Effector CD8-positive, alpha-beta T cell (primary cell): ENCODE measurements around the gene FNDC3B.

Experiments
- DNase-seq: peaks from one replicate; lab custom pipeline; 2025; lab: John Stamatoyannopoulos, UW

FNDC3B gene

DNA sequence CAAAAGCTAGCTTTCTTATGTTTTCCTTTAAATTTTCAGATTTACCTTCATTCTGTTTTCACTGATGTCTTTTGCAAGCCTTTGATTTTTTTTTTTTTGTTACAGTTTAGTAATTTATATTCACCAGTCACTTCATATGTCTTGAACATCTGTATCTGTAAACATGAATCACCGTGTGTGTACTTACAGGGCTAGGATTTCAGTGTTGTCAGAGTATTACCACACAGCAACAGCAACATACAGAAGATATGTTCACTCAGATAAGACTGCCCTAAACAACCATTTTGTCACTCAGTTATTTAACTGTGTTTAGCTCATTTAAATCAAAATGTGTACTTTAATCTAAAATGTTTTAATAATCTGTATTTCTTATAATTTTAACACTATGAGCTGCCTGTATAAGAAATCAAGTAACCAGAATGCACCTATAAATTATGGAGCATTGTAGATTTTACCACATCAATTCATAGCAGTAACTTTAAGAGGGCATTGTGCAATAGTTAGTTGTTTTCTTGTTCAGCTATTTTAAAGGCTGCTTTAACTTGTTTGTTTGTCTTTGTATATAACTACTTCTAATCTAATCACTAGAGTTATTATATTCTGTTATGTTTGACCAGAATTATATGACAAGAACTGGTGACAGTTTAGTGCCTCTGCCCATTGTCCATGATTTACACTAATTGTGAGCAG is 358.5 kb downstream of the FNDC3B start:
- no peak for DNase-seq

DNA sequence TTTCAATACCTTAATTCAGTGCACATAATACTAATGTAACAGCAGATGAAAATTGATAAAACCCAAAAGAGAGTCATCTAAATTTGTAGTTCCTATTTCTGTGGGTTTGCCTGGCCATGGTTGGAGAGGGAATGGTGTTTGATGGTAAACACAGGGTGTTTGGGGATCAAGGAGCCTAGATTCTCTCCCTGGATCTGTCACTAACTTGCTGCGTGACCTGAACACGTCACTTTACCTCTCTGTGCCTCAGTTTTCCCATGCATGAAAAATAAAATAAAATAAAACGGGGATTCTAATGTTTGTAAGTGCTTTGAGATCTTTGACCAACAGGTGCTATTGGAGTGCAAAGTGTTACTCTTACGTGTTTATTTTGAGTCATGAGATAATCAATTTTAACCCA is 359.1 kb downstream of the FNDC3B start:
- no peak for DNase-seq

DNA sequence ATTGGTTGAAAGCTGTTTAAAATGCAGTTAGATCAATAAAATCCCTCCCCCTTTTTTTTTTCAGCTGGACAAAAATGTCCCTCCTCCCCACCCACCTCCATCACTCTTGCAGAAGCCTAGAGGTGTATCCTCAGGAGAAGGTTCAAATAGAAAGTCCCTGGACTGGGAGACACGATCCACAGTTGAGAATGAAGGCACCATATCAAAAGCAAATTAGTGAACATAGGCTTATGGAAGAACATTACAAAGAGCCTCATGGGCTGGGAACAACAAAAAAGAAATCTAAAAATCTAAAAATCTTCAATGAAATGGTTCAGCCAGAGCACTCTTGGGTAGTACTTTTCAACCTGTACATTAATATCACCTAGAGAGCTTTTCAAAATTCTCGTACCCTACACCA is 362.7 kb downstream of the FNDC3B start:
- no peak for DNase-seq

DNA sequence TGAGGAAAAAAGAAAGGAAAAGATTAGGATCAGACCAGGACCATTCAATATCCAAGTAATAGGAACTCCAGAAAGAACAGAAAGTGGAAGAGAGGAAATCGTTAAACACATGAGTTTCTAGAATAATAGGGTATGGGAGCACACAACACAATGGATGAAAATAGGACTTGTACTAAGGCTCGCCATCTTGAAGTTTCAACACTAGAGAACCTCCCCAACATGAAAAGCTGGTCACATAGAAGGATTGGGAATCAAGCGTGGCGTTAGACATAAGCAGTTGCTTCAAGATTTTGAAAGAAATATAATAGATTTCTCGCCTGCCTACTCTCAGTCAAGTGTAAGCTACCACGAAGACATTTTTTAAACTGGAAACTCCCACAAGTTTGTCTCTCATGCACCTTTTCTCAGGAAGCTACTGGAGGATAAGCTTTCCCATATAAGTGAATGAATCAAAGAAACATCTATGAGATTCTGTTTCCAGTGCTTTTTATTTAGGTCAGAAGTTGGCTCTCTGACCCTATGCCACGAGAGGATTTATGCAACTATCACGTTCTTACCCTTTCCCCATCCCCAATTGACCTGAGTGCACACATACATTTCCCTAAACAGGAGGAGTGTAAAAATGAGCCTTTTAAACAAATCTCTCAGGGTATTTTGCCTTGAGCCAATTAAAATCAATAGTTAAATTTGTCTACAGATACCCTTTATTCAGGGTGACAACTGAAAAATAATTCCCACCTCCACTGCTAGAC is 363.7 kb downstream of the FNDC3B start:
- DNase-seq: no peak

DNA sequence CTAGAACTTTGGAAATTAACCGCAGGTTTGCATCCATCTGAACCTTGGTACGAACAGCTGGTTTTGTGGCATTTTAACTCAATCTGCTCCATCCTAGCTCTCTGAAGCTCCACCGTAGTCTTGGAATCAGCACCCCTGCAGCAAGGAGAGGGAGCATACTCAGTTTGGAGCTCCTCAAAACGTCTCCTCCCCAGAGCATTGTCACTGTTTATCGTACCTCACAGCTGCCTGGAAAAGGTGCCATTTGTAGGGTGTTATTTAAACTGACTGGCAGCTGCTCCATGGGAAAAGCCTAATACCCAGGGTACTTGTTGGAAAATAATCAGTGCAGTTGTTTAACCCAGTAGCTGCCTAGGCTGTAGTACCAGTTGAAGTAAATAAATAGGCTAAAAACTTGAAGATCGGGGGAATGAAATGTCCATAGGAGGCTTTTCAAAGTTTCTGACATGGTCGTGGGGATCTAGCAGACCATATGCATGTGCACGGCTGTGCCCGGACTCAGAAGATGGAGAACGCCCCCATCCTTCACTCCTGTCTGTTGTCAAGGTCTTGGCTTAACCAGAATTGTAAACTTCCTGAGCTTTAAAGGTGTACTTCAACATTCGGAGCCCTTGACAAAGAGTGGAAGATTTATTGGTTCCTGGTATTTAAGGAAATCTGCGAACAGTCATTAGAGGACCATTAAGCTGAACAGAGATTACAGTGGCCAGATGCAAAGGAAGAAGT is 365.0 kb downstream of the FNDC3B start:
- no peak for DNase-seq

DNA sequence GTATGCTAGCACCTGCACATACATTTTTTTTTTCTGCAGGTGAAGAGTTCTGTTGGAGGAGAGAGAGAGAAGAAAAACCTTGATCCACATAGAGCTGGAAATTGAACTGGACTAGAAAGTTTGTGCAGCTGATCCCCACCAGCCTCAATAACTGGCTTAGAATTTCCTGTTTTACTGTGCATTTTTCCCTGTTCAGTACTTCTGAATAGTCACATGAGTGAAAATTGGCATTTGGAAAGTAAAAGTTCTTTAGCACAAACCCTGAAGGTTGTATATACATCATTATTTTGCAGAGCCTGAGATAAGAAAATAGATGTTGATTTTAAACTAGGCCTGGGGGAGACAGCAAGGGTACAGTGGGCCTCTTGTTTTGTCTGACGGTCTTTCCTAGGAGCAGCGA is 366.5 kb downstream of the FNDC3B start:
- no peak for DNase-seq

DNA sequence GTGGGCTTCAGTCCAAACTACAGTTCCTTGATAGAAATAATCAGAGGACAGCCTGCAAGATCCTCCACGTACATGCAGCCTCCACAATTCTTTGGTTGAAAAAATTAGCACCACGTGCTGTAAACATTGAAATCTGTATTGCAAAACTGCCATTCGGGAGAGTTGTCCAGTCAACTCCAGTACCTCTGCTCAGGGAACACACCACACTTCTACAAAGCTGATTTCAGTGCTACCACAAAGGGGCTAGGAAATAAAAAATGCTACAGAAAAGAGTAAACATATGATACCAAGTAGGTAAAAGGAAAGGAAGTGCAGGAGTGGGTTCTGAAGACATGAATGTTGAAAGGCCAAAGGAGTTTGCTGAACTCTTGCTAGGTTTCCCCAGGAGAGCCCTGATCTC is 368.5 kb downstream of the FNDC3B start:
- DNase-seq: no peak

DNA sequence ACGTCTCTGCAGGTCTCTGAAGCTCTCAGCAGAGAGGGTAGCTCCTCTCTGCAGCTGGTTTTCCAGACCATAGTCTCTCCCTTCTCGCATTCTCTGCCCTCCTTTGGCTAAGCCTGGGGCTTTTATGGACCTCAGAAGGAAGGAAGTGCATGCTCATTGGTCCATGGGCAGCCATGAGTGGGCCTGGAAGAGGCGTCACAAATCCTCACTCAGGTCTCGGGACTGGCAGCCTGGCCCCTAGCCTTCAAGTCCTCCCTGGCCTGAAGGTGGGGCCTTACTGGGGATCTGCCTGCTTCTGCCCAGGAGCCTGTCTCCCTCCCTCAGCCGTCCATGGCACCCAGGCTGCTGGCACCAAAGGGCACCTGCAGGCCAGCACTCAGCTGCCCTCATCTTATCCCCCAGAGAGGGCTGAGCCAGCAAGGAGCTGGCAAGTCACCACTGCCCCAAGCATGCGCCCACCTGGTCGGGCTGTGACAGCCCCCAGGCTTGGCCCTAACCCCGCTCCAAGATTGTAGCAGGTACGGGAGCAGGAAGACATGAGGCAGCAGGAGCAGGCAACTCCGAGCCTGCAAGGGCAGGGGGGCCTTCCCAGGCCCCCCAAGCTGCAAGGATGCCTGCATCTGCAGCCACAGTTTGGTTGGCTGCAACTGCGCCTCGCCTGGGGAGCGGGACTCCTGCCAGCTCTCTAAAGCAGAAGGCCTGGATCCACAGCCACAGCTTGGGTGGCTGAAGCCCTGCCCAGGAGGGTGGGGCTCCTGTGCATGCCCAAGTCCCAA is 371.5 kb downstream of the FNDC3B start:
- DNase-seq: no peak

DNA sequence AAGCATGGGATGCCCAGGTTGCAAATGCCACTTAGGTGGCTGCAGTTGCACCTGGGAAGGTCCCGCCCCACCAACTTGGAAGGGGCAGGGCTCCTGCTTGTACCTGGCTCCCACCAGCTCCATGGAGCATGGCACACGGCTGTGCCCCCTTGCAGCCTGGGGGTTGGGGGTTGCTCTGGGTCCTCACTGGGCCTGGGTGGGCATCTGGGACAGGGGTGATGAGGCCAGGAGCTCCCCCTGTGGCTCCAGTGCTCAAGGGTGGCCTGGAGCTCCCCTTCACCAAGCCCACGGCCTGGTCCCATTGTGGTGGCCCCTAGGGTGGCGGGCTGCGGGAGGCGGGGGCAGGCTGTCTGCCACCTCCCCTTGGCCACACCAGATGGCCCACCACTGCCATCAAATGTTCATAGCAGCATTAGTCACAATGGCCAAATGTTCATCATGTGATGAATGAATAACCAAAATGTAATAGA is 372.1 kb downstream of the FNDC3B start:
- no peak for DNase-seq

DNA sequence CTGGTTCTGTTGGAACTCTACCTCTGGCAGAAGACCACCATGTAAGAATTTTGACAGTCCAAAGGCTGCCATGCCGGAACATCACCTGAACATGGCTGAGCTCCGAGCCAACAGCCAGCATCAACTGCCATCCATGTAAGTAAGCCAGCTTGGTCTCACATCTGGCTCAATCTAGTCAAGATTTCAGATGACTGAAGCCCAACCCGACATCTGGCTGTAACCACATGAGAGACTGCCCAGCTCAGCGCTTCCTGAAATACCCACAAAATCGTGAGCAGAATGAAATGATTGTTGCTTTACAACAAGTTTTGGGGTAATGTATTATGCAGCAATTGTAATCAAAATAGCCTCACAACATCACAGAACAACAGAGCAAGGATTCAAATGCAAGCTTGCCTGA is 375.9 kb downstream of the FNDC3B start:
- DNase-seq: no peak

DNA sequence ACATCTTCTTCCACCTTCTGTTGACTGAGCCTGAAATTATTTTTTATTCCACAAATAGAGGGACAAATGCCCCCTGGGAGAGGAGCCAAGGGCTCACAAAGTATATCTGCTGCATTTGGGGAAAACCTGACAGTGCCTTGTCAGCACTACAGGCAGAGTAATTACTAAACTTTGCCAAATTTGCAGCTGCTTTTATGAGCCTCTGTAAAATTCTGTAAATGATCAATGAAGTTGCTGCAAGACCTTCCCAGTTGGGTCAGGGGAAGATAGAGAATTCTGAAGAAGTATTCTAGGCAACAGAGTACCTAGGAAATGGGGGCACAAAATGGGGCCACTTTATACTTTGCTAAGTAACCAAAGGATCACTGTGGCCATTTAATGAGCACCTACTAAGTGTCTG is 398.3 kb downstream of the FNDC3B start:
- no peak for DNase-seq

DNA sequence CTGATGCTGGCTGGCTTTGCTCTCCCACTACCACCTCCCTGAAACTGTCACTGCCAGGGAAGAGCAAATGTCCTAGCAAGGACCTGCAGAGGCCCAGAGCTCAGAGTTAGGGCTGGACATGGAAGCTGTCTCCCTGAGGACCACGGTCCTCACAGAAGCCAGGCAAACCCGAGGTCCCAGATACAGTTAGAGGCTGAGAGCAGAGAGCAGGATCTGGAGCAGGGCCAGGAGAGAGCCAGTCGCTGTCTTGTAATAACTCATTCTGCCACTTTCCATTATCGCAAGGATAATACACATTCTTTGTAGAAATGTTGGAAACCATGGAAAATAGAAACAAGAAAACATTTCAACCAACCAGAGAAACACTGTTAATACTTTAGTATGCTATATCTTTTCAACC is 398.8 kb downstream of the FNDC3B start:
- no peak for DNase-seq

DNA sequence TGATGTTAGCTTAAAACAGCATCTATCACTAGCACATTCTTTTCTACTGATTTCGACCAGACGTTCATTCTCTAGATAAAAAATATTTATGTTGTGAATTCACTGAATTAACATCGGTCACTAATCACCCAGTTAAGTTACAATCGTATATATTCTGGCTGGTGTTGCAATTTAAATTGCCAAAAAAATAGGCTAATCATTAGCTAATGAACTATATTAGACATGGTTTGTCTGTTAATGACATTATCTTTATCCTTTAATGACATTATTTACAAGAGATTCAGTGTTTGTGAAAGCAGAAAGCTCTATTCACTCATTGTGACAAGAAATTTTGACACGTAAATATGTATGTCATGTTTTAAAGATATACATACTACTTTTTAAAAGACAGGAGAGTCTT is 402.2 kb downstream of the FNDC3B start:
- no peak for DNase-seq

DNA sequence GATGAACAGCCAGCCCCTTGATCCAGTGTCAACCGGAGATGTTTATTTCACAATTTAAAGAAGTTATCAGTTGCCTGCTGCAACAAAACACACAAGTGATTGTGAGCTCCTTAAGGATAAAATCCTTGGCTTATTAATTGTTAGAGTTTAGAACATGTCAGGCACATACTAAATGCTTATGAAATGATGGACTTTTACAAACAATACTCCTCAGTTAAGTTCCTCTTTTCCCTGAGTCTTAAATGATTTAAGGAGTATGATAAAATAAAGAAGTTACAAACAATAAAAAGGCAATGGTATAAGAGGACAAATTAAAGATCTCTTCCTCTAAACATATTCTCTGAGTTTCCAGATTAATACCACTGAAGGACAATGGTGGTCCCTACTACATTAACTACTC is 403.2 kb downstream of the FNDC3B start:
- no peak for DNase-seq

DNA sequence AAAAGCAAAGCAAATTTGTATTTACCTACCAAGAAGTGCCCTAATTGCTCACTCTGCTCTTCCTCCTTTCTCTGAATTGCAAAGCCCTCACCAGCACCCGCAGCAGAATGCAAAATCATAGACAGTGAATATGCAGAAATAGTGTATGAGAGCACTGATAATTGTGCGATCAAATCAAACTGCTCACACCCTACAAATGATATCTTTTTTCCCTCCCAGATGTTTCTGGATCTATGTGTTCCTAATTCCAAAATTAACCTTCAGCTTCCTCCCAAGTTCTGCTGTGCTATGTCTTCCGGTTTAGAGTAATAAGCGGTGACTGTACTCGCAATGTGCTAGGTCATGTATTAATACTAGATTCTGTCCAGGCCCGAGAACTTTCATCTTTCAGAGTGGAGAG is 405.4 kb downstream of the FNDC3B start:
- DNase-seq: no peak

DNA sequence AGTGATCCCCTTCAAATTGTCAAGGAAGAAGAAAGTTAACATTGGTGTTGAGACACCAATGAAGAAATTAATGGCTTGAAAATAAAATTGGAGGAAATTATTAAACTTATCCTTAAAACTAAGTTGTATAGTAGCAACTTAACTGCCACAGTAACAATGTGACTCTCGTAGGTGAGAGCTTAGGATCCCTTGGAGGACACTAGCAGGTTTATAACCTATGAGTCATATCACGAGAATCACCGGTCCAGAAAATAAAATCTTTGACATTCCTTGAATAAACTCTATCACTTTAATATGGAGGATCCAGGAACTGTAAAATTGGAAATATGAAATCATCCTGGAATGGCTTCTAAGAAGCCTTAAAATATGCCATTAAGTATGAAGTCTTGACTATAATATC is 406.8 kb downstream of the FNDC3B start:
- no peak for DNase-seq

DNA sequence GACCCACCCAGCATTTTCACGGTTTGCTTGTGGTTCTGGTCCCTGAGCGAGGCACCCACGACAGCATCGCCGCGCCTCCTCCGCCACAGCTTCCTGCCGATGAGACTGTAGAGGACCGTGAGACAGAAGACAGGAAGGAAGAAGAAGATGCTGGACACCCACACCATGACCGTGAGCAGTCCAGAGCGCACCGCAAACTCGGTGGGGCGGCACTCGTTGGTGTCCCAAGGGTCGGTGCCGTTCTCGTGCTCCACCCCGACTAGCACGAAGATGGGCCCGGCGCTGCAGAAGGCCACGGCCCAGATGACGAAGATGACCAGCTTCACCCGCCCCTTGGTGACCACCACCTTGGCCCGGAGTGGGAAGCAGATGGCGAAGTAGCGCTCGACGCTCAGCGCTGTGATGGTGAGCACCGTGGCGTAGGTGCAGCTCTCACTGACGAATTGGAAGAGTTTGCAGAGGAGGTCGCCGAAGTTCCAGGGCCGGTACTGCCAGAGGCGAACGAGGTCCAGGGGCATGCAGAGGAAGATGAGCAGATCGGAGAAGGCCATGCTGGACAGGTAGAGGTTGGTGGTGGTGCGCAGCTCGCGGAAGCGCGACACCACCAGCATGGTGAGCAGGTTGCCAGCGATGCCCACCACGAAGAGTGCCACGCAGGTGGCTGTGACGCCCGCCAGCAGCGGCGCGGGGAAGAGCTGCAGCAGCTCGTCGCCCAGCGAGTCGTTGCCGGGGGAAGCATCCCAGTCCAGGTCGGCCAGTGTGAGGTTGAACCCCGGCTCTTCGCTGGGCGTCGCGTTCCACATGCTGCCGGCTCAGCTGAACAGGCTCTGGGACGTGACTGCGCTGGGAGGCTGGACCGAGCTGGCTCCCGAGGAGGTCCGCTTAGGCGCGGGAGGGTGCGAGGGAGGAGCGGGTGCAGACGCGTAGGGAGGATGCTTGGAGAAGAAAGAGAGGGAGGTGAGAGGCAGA is 408.5 kb downstream of the FNDC3B start, which contains the start of gene GHSR:
TSS of gene GHSR (minus strand) at position 846 of the 969 bp plus-strand sequence. CDS start at position 803, 43 bp downstream.
- no peak for DNase-seq

DNA sequence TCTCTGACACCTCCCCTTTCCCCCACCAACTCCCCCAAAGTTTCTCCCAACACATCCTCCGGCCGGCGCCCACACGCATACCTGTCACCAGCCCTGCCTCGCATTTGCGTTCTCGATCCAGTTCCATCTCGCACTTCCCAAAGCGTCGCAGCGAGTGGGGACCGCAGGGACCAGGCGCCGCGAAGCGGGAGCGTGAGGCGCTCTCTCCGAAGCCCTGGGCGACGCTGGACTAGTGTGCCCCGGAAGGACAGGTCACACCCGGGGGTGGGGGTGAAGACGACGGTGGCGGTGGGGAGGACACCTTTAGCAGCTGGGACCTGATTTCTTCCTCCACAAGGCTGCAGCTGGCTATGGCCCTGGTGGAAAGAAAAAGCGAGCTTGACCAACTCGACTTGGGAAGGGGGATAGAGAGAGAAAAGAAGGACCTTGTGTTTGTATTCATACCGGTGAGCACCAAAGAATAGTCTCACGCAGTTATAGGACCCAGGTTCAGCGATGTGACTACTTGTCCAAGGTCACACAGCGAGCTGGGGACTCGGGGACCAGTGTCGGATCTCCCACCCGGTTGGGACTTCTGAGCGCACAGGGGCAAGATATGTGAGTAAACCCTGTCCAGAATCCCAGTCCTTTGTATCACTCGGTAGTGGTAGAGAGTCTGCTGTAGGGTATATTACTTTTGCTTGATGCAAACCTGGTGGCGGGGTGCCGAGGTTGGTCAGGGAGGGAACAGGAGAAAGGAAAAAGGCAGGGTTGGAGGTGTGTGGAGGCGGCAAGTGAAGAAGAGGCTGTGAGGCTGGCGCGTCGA is 409.5 kb downstream of the FNDC3B start:
- no peak for DNase-seq

DNA sequence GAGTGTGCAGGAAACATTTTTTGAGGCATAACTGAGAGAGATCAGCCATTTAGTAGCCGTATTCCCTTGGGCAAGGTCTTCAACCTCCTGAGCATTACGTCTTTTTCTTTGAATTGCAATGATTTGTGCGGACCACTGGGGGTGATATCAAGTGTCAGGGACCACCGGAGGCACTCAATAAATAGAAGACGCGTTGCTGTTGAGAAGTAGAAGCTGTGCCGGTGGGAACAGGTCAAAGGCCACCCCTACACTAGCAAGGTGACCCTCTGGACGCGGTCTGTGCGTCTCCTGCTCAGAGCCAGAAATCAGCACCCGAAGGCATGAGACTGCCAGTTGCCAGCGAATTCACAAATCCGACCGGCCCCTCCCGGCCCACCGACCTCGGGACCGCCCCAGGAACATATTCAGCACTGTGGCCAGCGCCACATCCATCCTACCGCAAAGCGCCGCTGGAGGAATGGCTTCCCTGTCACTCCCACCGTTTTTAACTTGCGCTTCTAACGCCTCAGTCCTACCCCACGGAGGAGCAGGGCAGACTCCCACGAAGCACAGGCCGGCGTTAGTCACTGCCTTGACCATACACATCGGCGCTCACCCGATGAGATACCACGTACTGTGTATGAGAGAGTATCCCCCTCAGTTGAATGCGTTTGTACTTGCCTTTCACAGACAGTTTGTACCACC is 410.2 kb downstream of the FNDC3B start:
- DNase-seq: no peak
